Activated CD8-positive, alpha-beta memory T cell treated with anti-CD3 and anti-CD28 coated beads for 1 hour (primary cell): ENCODE measurements around the gene PTPRG.
"Not testable (repeated sequence)": the region's sequence is repeated elsewhere in the genome, so short reads cannot be mapped to it uniquely, and the experiment has no call there.

Experiments
- DNase-seq, 2 donors: peaks; one replicate each; pipeline ENCODE4 v3.0.0-alpha.2; 2020; ENCODE audit warnings: low read depth in 1 of 2; ENCODE audit errors: extremely low read depth in 1 of 2

PTPRG gene

DNA sequence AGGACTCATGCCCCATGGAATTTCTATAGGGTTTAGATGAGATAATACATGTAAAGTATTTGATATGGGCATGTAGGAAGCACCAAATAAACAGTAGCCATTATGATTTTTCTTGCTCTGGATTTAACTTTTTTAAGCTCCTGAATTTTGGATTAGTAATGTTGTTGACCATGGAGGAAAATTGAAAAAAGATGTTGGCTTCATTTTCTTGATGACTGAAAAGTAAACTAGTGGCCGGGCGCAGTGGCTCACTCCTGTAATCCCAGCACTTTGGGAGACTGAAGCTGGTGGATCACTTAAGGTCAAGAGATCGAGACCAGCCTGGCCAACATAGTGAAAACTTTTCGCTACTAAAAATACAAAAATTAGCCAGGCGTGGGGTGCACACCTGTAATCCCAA lies 120.3 kb downstream of the PTPRG start:
- no peak for DNase-seq

DNA sequence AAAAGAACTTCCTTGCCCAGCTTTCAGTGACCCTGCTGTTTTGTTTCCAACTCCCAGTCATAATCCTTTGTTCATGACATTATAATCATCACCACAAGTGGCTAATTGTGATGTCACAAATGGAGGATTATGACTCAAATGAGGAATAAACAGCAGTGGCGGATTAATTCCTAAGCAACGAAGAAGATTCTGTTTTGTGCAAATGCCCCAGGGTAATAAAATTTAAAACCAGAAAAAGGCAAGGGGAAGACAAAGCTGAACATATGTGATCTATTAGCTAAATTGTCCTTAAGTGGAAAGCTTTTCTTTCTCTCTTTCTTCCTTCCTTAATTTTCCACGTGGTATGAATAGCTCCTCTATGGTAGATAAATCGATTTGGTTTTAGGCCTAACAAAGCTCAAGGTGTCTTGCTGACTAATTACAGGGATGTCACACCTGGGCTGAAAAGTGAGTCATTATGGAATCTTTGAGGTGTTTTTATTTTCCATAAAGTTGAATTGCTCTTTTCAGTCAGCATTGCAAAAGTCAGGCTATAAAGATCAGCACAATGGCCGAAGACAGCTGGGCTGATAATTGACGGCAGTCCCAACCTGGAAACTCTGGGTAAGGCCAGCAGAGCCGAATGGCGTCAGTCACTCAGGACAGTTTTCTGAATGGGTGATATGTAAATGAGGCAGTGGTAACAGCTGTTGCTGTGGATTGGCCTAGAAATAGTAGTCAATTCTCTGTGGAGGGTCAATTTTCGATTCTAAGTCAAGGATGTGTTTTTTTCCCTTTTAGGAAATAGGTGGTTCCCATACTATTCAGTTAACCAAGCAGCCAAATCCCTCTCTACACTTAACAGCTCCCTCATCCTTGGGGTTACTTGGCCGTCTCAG lies 121.5 kb downstream of the PTPRG start:
- no peak for DNase-seq

DNA sequence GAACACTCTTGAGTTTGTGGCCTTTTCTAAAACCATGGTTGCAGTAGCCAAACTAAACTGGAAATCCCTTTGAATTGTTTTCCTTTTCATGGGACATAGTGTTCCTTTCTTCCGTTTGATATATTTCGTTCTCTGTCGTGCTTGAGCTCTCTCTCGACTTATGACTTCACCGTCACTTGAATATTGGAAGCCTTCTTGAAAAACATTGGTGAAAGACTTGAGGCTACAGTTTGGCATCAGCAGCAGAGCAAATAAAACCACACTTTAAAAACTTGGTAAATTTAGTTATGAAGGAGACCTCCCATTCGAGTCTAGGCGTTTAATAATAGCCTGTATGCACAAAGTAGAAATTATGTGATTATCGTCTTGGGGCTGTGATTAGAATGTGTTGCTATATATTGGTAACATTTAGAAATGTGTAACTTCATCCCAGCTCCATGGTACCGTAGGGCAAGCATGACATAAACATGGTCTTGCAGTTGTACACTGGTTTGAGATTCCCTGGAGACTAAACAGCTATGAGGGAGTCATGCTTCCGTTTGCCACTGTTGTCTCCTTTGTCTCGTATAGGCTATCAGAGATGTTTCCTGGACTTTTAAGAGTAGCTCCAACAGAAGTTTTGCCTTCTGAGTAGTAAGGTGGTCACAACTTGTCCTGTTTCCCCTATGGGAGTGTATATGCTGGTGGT lies 122.3 kb downstream of the PTPRG start:
- no peak for DNase-seq

DNA sequence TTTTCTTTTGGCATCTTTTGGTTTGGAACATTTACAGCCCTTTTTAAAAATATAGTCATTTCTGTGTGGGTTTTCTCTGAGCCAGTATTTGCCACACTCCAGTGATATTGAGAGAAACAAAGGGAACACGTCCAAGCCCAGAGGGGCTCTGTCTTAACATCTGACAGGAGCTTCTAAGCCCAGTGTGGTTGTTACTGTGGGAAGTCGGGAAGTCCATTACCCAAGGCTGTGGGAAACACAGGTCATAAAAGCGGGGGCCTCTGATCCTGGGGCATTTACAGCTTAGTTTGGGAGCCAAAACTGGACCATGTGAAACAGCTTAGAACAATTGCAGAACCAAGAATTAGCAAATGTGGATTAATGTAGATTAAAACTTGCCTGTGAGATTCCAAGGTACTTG lies 123.0 kb downstream of the PTPRG start:
- no peak for DNase-seq

DNA sequence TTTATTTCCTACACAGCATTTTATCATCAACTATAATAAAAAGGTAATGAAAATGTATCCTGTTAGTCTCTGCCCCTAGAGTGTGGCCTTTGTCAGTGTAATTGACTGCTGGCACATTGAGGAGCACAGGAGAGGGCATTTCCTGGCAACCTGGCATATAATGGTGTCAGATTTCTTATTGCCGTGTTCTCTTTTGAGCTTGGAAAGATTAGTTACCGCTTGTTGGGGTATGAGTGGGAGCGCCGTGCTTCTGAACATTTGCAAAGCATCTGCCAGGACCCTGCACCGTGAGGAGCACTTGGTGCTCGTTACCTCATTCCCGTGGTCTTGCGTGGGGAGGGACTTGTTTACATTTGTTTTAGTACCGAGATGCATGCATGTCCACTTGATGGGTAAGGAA lies 124.4 kb downstream of the PTPRG start:
- DNase-seq, result no peak

DNA sequence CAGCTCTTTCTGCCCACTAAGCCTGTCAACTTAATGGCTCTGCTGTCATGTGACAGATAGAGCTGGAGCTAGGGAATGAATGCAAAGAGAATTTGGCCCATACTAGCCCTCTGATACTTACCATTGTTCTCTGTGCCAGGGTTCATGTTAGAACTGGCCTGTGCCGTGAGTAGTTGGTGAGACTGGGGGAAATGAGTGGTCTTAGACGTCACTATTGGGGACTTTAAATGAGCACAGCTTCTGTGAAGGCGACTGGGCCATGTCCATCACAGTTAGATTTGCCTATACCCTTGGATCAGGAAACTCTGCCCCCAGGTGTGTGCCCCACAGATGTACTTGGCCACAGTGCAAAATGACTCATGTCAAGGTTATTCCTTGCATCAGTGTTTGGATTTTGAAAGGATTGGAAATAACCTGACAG lies 124.9 kb downstream of the PTPRG start:
- no peak for DNase-seq

DNA sequence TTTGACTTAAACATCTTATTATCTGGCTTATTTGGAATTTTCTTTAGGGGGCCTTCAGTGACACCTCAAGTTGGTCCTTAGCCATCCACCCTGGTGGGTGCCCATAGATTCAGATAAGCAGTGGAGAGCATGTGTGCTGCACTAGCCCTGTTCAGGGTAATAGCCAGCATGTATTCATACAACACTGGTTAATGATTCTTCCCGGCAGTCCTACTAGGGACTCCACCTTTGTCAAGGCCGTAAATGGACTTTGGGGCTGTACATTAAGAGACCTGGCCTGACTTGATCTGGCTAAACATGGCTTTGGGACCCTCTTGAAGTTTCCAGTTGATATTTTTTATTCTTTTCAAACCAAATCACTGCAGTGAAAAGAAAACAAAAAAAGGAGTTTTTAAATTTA lies 125.8 kb downstream of the PTPRG start:
- no peak for DNase-seq

DNA sequence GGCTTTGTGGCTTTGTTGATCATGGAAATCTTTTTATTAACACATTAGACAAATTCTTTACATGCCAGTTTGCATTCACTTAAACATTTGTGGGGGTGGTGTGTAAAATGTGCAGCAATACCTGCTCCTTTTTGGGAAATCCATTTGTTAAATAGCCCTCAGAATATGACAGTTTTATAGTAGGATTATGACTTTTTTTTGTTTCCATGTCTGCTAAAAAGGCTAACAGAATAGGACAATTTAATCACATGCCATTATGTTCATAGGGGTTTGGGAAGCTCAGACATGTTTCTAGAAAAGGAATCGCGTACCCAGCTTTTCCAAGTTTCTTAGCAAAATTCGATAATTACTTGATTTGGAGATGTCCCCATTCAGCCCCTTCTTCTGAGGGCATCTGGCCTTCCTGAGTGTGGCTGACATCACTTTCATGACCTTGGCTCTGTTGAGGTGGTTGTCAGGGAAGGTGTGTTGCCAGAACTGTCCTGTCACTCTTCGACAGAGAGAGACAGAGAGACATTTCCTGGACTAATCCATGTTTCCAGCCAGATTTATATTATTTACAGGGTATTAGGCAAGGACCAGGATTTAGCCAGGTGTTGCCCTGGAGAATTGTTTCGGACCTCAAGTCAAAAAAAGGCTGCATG lies 126.4 kb downstream of the PTPRG start:
- DNase-seq, result no peak

DNA sequence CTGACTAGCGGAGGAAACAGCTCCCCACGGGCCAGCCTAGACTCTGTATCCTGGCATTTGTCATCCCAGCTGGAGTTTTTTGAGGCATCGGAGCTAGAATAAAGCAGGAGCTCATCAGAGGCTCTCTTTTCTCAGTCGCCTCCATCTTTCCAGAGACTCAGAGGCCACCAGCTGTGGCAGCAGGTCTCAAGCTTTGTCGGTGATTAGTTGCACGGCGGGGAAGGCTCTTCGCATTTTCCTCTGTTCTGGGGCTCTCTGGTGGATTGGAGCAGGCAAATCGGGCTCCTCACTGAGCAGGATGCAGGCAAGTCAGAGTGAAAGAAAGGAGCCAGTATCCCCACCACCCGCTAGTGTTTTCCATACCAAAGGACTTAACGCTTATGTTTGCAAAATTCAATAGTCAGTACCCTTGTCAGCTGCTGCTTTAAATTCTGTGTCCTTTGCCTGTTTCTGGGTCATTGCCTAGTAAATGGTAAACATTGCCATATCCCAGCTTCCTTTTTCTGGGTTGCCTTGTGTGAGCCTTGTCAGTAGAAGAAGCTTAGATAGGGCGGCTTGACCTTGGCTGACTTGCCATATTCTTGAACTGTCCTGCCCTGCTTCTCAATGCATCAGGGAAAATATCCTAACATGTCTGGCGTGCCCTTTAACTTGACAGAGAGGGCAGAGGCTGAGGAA lies 127.1 kb downstream of the PTPRG start:
- DNase-seq, result no peak

DNA sequence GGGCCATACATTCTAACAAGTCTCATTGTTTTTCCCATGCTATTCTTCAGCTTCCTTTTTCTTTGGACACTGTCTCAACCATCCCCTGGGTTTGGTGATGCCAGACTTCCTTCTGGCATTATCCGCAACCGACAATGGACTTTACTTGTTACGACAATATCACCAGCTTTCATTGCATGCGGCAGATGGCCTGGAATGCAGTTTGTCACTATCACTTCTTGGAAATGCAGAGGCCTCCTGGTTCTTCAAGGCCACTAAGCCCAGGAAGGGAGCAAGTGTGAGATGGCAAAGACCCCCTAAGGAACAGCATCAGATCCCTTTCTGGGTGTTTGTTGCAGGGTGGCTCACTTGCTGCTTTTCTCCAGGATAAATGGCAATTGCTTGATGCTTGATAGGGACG lies 128.6 kb downstream of the PTPRG start:
- DNase-seq, result no peak

DNA sequence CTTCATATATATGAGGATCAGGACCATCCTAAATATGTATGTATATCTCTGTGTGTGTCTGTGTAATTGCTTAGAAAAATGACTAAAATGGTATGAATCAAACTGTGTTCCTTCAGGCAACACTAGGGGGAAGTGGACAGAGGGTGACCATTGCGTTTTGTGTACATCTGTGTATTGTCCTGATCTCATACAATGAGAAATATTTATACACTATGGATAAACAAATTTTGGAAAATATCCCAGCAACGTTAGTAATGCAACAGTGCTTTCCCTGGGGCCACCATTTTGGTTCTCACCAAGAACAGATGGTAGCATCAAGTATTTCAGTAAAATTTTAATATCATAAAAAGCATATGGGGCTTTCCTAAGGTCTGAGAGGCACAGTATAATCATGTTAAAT lies 130.1 kb downstream of the PTPRG start:
- no peak for DNase-seq

DNA sequence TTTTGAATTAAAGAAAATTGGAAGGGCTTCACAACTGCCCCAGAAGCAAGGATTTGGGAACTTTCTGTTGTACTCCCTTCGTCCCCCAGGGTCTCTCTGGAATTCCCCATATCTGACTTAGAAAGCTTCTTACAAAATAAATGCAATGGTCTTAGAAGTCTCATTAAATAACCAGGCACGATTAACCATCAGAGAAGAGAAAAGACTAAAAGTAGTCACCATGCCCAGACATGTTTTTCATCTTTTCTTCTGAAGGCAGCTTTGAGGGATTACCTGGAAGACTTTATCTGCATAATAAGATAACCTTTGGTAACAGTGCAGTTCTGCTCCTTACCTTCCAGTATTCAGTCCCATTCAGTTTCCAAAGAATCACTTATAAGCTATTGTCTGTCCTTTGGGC lies 135.9 kb downstream of the PTPRG start:
- no peak for DNase-seq

DNA sequence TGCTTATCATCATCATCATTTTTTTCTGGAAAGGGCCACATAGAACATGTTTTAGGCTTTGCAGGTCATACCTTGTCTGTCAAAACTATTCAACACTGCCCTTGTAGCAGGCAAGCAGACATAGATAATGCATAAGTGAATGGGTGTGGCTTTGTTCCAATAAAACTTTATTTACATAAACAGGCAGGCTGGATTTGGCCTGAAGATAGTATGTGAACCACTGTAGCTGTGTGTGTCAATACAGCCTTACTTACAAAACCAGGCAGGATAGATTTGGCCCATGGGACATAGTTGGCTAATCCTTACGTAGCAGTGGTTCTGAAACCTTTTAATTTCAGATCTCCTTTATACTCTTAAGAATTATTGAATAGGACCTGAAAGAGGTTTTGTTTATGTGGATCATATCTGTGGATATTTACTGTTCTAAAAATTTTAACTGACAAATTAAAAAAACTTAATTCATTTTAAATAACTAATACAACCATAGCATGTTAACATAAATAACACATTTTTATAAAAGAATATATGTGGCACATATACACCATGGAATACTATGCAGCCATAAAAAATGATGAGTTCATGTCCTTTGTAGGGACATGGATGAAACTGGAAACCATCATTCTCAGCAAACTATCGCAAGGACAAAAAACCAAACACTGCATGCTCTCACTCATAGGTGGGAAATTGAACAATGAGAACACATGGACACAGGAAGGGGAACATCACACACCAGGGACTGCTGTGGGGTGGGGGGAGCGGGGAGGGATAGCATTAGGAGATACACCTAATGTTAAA lies 137.1 kb downstream of the PTPRG start:
- not testable (repeated sequence) for DNase-seq

DNA sequence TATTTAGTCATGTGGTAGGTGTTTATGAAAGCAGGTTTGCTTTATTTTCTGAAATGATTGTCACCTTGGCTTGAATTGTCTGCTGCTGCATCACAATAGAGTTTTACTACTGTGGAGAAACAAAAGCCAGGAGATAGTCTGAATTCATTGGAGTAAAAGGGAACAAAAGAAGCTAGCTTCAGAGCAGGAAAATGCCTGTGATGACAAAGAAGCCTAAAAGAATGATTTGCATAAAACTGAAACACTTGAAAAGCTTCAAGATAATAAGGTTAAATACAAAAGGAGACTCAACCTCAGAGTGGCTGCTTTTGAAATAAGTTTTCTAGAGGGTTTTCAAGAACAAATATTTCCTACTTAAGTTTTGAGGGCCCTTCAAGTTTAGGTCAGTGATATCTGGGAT lies 138.3 kb downstream of the PTPRG start:
- DNase-seq, result no peak

DNA sequence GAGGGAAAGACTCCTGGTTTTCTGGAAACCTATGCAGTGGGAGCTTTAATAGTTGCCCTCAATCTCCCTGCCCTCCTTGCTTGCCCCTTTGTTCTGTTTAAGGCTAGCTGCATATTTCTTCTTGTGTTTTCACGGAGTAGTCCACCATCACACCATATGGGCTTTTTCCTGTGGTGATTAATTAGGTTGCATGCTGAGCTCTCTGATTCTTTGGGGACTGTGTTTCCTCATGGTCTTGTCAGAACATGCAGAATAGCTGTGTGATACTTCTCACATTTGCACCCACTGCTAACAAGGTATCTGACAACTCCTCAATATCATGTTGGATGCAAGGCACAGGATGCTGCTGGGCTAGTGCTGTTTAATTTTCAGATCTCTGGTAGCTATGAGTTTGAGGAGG lies 139.6 kb downstream of the PTPRG start:
- no peak for DNase-seq

DNA sequence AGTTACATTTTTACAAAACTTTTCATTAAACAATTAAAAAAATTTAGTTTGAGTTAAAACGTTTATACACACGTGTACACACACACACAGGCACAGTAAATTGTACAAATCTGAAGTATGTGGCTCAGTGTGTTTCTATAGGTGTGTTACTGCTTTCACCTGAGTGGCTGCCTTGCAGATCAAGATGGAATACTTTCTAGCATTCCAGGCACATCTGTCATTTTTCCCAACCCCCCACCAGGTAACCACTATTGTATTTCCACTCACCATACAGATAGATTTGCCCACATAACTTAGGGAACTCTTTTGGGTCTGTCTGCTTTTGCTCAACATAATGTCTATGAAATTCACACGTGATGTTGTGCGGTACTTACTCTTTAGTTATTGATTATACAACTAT lies 141.1 kb downstream of the PTPRG start:
- no peak for DNase-seq

DNA sequence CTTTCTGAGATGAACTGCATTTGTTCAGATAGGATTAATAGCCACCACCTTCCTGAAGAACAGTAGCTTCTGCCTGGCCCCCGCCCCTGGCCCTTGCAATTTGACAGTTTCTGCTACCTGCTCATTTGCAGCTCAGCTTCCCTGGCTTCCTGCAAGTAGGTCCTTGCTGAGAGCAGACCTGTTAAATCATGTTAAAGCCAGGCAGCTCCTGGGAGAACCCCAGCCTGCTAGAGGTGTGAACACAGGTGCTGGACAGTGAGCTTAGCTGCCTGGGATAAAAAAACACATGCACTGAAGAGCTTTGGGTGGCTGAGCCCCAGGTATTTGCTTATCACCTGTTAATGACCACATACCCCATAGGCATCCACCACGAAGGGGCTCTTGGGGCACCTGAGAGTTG lies 143.4 kb downstream of the PTPRG start:
- DNase-seq, result no peak

DNA sequence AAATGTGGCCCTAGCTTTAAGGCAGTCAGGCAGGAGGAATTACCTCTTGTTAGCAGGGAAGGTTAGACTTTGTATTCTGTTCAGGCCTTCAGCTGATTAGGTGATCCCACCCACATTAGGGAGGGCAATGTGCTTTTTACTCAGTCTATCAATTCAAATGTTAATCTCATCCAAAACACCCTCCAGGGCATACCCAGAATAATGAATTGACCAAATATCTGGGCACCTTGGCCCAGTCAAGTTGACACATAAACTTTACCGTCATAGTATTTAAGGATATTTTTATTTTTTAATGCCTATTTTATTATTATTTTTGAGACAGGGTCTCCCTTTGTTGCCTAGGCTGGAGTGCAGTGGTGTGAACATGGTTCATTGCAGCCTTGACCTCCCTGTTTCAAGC lies 146.1 kb downstream of the PTPRG start:
- no peak for DNase-seq

DNA sequence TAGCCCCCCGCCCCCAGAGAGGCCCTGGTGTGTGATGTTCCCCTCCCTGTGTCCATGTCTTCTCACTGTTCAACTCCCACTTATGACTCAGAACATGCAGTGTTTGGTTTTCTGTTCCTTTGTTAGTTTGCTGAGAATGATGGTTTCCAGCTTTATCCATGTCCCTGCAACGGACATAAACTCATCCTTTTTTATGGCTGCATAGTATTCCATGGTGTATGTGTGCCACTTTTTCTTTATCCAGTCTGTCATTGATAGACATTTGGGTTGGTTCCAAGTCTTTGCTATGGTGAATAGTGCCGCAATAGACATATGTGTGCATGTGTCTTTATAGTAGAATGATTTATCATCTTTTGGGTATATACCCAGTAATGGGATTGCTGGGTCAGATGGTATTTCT lies 149.5 kb downstream of the PTPRG start:
- not testable (repeated sequence) for DNase-seq

DNA sequence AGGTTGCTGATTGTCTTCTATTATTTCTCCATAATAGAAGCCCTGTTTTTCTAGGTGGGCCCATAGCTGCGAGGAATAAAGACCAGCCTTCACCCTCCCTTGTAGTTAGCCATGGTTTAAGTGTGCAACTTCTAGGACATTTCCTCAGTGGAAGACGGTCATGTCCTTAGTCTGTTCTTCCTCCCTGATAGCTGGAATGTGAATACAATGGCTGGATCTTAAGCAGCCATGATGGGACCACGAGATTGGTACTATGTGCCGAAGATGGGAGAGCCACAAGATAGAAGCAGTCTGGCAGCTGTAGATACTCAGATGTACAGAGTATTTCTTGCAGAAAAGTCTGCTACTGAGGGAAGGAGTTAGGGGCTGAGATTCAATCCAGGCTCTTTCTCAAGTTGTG lies 152.9 kb downstream of the PTPRG start:
- no peak for DNase-seq
